ENCODE measurements around the gene CKLF.

Gene CKLF

GRCh38 chr16:66604376-66605176, 52.2 kb downstream of the CKLF start, which contains the start of gene CMTM3:
Gene CMTM3 (plus strand): TSS chr16:66604704. CDS start chr16:66604806, 102 bp downstream.
- DNase-seq (ENCODE audit: low read depth, low spot score): peak; percentile 74
- peak; percentile 62 for TF ChIP-seq CTCF (IDR thresholded peaks at IDR 0.05; ENCODE audit: low read depth, low read length)
- in situ Hi-C loops (cut with HindIII; ENCODE audit: low sequenced_read_pairs): no loop called here
- peak within 1 kb of the TSS; percentile 72 for H3K4me3 ChIP-seq (ENCODE audit: low read depth, low read length)

GRCh38 chr16:66605177-66605978, 53.0 kb downstream of the CKLF start:
- peak; percentile 61 for DNase-seq (ENCODE audit: low read depth, low spot score)
- in situ Hi-C loops (cut with HindIII; ENCODE audit: low sequenced_read_pairs): no loop called here
- H3K4me3 ChIP-seq (ENCODE audit: low read depth, low read length): peak overlapping the region; percentile 72
- no peak for TF ChIP-seq CTCF (IDR thresholded peaks at IDR 0.05; ENCODE audit: low read depth, low read length)

GRCh38 chr16:66605979-66606751, 53.8 kb downstream of the CKLF start:
- DNase-seq (ENCODE audit: low read depth, low spot score): no peak
- in situ Hi-C loops (cut with HindIII; ENCODE audit: low sequenced_read_pairs): no loop called here
- H3K4me3 ChIP-seq (ENCODE audit: low read depth, low read length): peak overlapping the region; percentile 72
- no peak for TF ChIP-seq CTCF (IDR thresholded peaks at IDR 0.05; ENCODE audit: low read depth, low read length)

- in situ Hi-C loops (cut with HindIII; ENCODE audit: low sequenced_read_pairs): no loop called here
- DNase-seq (ENCODE audit: low read depth, low spot score): peak; percentile 90
- TF ChIP-seq CTCF (IDR thresholded peaks at IDR 0.05; ENCODE audit: low read depth, low read length): peak; percentile 96
- no peak overlapping the region for H3K4me3 ChIP-seq (ENCODE audit: low read depth, low read length)
Measured at GRCh38 chr16:66608241-66609138, 56.1 kb downstream of the CKLF start.

GRCh38 chr16:66609139-66609510, 56.7 kb downstream of the CKLF start:
- no peak overlapping the region for H3K4me3 ChIP-seq (ENCODE audit: low read depth, low read length)
- TF ChIP-seq CTCF (IDR thresholded peaks at IDR 0.05; ENCODE audit: low read depth, low read length): no peak
- in situ Hi-C loops (cut with HindIII; ENCODE audit: low sequenced_read_pairs): no loop called here
- no peak for DNase-seq (ENCODE audit: low read depth, low spot score)

Measured in astrocyte of the spinal cord (primary cell).